Ovary (tissue), 9 donors: ENCODE data around the gene ARL8A. TPM values are rescaled to one million over a fixed set of nuclear protein-coding genes. Genes with fewer than 3 reads are reported as not detected.
A peak's percentile ranks its signal among the peaks of the same experiment; 100 is the strongest.

Experiments used
- DNase-seq, 5 donors: peaks; one replicate each; pipeline ENCODE4 v3.0.0-alpha.2; 2019 to 2020
- H3K27ac ChIP-seq, 2 donors: fragments of 200-600 bp; one replicate each; pipeline versions ENCODE4 v1.5.1 to v1.8.0; 2019 to 2022
- H3K27me3 ChIP-seq: fragments of 200-600 bp; one replicate; pipeline ENCODE4 v1.8.0; 2022
- H3K36me3 ChIP-seq: fragments of 200-600 bp; sonication (generic); one replicate; pipeline ENCODE4 v1.5.1; 2019
- H3K4me1 ChIP-seq: one replicate; pipeline ENCODE4 v1.8.1; 2013; ENCODE audit warnings: mild to moderate bottlenecking, moderate library complexity; ENCODE audit not compliant: insufficient read depth
- H3K4me3 ChIP-seq: fragments of 200-600 bp; sonication (generic); one replicate; pipeline ENCODE4 v1.5.1; 2017
- H3K9me3 ChIP-seq, 2 donors: fragments of 200-600 bp in 1 of 2; sonication (generic) in 1 of 2; one replicate each; pipeline versions ENCODE4 v1.5.1 to v1.8.1; 2013 to 2019; ENCODE audit warnings: mild to moderate bottlenecking in 1 of 2, moderate library complexity in 1 of 2
- EP300 ChIP-seq: sonication (generic); formaldehyde crosslinking; IDR thresholded peaks from one replicate; pipeline ENCODE4 v1.6.1; 2017; ENCODE audit warnings: antibody characterized with exemption
- POLR2A ChIP-seq: fragments of 450-650 bp; IDR thresholded peaks from one replicate; pipeline ENCODE4 v1.6.1; 2017; ENCODE audit warnings: antibody characterized with exemption, mild to moderate bottlenecking, moderate library complexity
- WGBS, 3 donors: extraction: QIAGEN DNeasy Blood & Tissue Kit in 1 of 3; methylation state at CpG; one replicate each; pipeline versions ENCODE4 v1.1.5 to v1.1.7; 2013 to 2017; 5-methylcytosine and 5-hydroxymethylcytosine counted together
- intact Hi-C, 4 donors: fragments of 100-400 bp; cut with DNase I; formaldehyde crosslinking; loops; one replicate each; pipeline versions ENCODE4 v1.11.0 to v1.15.1; 2022 to 2023
- polyA plus RNA-seq, 2 donors: library from polyadenylated mRNA; stranded (reverse); fragments of 200-250 nt in 1 of 2; fragments of 350-450 nt in 1 of 2; fragmentation: Illumina TruSeq in 1 of 2; extraction: RNeasy Lipid Tissue Mini Kit (QIAGEN cat#74804) in 1 of 2; gene quantifications; one replicate each; pipeline ENCODE4 v1.2.3, GENCODE V29; 2013 to 2014
- small RNA-seq: library from RNA; depleted of rRNA; stranded (forward); fragments of <200 nt; gene quantifications from one replicate; pipeline ENCODE3, GENCODE V24; 2016
- total RNA-seq, 7 donors: library from RNA; depleted of rRNA in 2 of 7; stranded (reverse); fragments of >200 nt in 2 of 7; fragmentation: NEBNext Ultra II Directional in 3 of 7; extraction: Animal tissue kit (Norgen Biotek cat#: 25700) in 3 of 7; gene quantifications; one replicate each; pipeline versions ENCODE4 v1.1.0 to v1.2.4, GENCODE V29; 2016 to 2023
- TF ChIP-seq, protein P1 (sequence below), 3 donors: fragments of 450-650 bp in 2 of 3; fragments of 200-600 bp in 1 of 3; IDR thresholded peaks; one replicate each; pipeline versions ENCODE4 v1.5.1 to v1.8.0; 2016 to 2022; ENCODE audit warnings: antibody characterized with exemption in 3 of 3, mild to moderate bottlenecking in 1 of 3
- donor health status: DM: no; HTN: no; CAD: no; lungs with moderate emphysema.
- donor health status: DM: no; HTN: no; CAD: no.
- donor health status: Bipolar disorder and iron deficiency.
- donor health status: DM: yes; HTN: yes; CAD: no.
- donor health status: DM: no; HTN: no; CAD: no.
- donor health status: DM: yes; HTN: yes; CAD: no.

The ARL8A gene
- total and polyA plus RNA-seq, 9 donors, result 20.0 to 95.9 (median 65.8) TPM

DNA sequence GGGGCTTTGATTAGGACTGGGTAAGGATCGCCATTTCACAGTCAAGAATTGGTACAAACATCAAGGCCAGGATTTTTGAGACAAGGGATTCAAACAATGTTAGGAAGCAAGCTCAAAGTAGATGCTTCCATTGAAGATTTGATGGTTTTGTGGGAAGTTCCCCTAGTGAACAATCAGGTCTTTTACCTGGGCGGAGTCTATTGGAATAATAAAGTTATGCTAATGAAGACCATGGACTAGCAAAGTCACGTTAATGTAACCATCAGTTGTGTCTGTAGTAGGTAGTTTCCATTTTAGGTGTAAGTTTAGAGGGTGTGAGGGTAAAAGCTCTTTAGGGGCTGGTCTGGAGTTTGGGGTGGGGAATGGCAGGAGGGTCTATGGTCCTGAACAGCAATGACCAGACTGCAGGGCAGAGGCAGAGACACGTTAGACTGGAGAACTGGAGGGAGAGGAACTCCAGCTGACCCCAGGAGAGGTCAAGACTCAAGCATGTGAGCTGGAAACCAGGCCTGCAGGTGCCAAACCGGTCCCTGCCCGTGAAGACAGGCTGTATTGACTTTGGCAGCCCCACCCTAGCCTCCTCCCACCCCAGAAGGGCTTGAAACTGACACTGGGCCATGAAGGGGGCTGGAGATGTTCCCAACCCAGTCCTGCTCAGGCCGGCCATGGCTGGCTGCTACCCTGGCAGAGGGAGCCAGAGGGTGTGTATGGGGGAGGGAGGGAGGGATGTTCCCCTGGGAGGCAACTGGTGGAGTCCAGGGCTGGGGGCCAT, 57.8 kb downstream of the ARL8A start:
- Histone ChIP-seq H3K27me3 (no peaks in the 10 kb centered on the region), H3K36me3 (no peaks in the 10 kb centered on the region), H3K9me3 (no peaks in the 10 kb centered on the region), H3K27ac (no peak overlapping the region), H3K4me3 (no peak overlapping the region), H3K4me1 (no peaks in the 10 kb centered on the region)
- 66 to 72% (median 71%) methylated on average over 7 of the region's 7 CpGs for WGBS, 3 donors
- DNase-seq, result no peak
- TF ChIP-seq, protein P1, sequence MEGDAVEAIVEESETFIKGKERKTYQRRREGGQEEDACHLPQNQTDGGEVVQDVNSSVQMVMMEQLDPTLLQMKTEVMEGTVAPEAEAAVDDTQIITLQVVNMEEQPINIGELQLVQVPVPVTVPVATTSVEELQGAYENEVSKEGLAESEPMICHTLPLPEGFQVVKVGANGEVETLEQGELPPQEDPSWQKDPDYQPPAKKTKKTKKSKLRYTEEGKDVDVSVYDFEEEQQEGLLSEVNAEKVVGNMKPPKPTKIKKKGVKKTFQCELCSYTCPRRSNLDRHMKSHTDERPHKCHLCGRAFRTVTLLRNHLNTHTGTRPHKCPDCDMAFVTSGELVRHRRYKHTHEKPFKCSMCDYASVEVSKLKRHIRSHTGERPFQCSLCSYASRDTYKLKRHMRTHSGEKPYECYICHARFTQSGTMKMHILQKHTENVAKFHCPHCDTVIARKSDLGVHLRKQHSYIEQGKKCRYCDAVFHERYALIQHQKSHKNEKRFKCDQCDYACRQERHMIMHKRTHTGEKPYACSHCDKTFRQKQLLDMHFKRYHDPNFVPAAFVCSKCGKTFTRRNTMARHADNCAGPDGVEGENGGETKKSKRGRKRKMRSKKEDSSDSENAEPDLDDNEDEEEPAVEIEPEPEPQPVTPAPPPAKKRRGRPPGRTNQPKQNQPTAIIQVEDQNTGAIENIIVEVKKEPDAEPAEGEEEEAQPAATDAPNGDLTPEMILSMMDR (IDR thresholded peaks at IDR 0.05), result no peak
- TF ChIP-seq POLR2A (no peak), EP300 (no peak)
- intact Hi-C loops, result no loop called here

DNA sequence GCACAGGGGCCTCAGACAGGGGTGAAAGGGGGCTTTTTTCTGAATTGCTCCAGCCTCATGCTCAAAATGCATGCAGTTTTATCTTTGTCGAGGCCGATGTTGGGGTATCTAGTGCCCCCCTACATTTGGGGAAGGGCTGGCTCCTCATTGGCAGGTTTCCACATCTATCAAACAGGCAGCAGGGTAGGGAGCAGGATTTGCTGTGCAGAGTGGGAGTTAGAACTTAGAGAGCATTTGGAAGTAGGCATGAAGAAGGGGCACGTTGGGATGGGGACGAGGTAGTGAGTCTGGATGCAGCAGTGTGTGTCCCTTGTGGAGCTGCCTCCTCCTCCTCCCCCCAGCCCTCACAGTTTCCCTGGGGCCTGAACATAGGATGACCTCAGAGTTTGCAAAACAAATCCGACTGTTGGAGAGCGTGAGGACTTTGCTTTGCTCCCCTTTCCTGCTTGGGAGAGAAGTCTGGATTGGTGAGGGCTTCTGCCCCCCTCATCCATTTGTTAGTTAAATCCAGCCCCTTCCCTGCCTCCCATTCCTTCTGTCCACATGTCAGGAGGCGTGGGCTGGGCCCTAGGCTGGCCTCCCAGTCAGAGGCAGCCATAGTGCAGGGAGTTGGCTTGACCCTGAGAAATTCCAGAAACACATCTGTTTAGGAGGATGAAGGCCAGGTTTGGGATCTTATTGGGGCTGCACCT, 58.7 kb downstream of the ARL8A start:
- Histone ChIP-seq H3K27ac (no peak overlapping the region), H3K4me1 (no peaks in the 10 kb centered on the region), H3K9me3 (no peaks in the 10 kb centered on the region), H3K4me3 (no peak overlapping the region), H3K27me3 (no peaks in the 10 kb centered on the region), H3K36me3 (no peaks in the 10 kb centered on the region)
- intact Hi-C loops, result no loop called here
- 28 to 43% (median 35%) methylated on average over 7 of the region's 7 CpGs for WGBS, 3 donors
- TF ChIP-seq EP300, result no peak
- TF ChIP-seq, protein P1 (IDR thresholded peaks at IDR 0.05), result no peak
- TF ChIP-seq POLR2A, result no peak
- DNase-seq, result peak in 1 of 5 donors; percentile 40

DNA sequence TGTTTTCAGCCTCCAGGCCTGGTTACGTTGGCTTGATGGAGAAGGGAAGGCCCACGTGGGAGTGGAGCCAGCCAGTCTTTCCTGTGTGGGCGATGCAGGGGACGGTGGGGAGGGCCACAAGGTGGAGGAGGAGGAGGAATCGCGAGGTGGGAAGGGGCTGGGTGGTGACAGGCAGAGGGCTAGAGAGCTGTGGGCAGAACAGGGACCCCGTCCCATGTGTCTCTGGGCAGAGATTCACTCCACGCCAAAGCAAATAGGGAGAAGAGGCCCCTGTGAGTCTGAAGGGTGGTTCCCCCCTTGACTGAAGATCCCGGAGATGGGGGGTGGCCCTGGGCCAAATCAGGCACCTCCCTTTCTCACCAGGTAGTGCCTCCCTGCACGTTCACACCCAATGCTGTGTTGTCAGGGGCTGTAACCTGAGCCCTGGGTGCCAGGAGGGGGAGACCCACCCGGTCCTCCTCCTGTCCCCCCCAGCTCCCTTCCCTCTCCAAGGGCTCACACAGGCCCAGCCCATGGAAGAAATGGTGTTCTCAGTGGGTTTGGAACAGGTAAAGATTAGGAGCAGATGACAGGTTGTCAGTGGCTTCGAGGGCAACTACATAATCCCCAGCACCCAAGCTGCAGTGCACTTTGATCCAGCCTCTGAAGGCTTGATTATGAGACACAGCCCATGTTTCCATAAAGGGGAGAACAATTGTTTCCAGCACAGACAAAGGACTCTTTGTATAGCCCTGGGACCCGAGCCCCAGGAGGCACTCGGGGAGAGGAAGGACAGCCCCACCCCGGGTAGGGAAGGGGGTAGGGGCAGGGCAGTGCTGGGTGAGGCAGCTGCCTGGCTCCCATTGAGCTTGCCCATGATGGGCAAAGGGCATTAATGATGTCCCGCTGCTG, 59.5 kb downstream of the ARL8A start:
- intact Hi-C loops, result no loop called here
- no peak overlapping the region for H3K27ac ChIP-seq
- H3K27me3 ChIP-seq, result no peaks in the 10 kb centered on the region
- no peaks in the 10 kb centered on the region for H3K36me3 ChIP-seq
- H3K9me3 ChIP-seq, result no peaks in the 10 kb centered on the region
- H3K4me1 ChIP-seq, result no peaks in the 10 kb centered on the region
- WGBS, 3 donors, result 67 to 69% (median 68%) methylated on average over 16 of the region's 16 CpGs
- no peak overlapping the region for H3K4me3 ChIP-seq
- TF ChIP-seq, protein P1 (IDR thresholded peaks at IDR 0.05), result no peak
- TF ChIP-seq POLR2A (no peak), EP300 (no peak)
- no peak for DNase-seq

Small RNAs within 50 kb of the gene (small RNA-seq; reads per million reads assigned to genes)
- not detected for gene CRIP1P3

Other genes with a start within 250 kb of the ARL8A start
- 100 to 1,000 TPM in 2 of 7 donors, 10 to 100 TPM in 5; 25.6 to 155 (median 67.2) TPM for gene LMOD1, start 198.2 kb downstream of the ARL8A start, total RNA-seq
- gene LMOD1, start 198.2 kb downstream of the ARL8A start, polyA plus RNA-seq, result 100 to 1,000 TPM in 1 of 2 donors, 10 to 100 TPM in 1; 94.6 to 255 TPM
- gene TIMM17A, start 189.2 kb downstream of the ARL8A start, total RNA-seq, result 10 to 100 TPM; 19.9 to 38.1 (median 29.7) TPM
- gene TIMM17A, start 189.2 kb downstream of the ARL8A start, polyA plus RNA-seq, result 10 to 100 TPM; 23.2 to 31.5 TPM
- gene RNPEP, start 162.1 kb downstream of the ARL8A start, total RNA-seq, result 10 to 100 TPM; 37.5 to 76.2 (median 43.9) TPM
- gene RNPEP, start 162.1 kb downstream of the ARL8A start, polyA plus RNA-seq, result 10 to 100 TPM; 32.4 to 49.5 TPM
- gene ELF3, start 134.2 kb downstream of the ARL8A start, total RNA-seq, result 1,000 to 10,000 TPM in 1 of 7 donors, 10 to 100 TPM in 2, 1 to 10 TPM in 2, under 1 TPM in 2; 0.35 to 1,154 (median 5.5) TPM
- 1 to 10 TPM in 1 of 2 donors, under 1 TPM in 1; 0.05 to 1.3 TPM for gene ELF3, start 134.2 kb downstream of the ARL8A start, polyA plus RNA-seq
- under 1 TPM in 5 of 7 donors, not detected in 2; 0.10 to 0.34 (median 0.13) TPM for gene GPR37L1, start 21.8 kb downstream of the ARL8A start, total RNA-seq
- gene GPR37L1, start 21.8 kb downstream of the ARL8A start, polyA plus RNA-seq, result under 1 TPM; 0.01 to 0.03 TPM
- 1 to 10 TPM in 5 of 7 donors, under 1 TPM in 2; 0.58 to 4.8 (median 1.7) TPM for gene PTPN7, start 15.9 kb upstream of the ARL8A start, total RNA-seq
- 10 to 100 TPM in 1 of 2 donors, under 1 TPM in 1; 0.98 to 15.4 TPM for gene PTPN7, start 15.9 kb upstream of the ARL8A start, polyA plus RNA-seq
- gene LGR6, start 49.1 kb upstream of the ARL8A start, total RNA-seq, result 10 to 100 TPM in 1 of 7 donors, 1 to 10 TPM in 3, under 1 TPM in 3; 0.24 to 12.4 (median 1.4) TPM
- 1 to 10 TPM; 1.1 to 1.9 TPM for gene LGR6, start 49.1 kb upstream of the ARL8A start, polyA plus RNA-seq
- gene UBE2T, start 197.2 kb upstream of the ARL8A start, total RNA-seq, result 1 to 10 TPM in 3 of 7 donors, under 1 TPM in 2, not detected in 2; 0.27 to 3.2 (median 1.1) TPM
- 1 to 10 TPM; 1.4 to 5.3 TPM for gene UBE2T, start 197.2 kb upstream of the ARL8A start, polyA plus RNA-seq
- 100 to 1,000 TPM in 3 of 7 donors, 10 to 100 TPM in 4; 55.1 to 170 (median 73.0) TPM for gene PPP1R12B, start 204.0 kb upstream of the ARL8A start, total RNA-seq
- 100 to 1,000 TPM in 1 of 2 donors, 10 to 100 TPM in 1; 50.3 to 232 TPM for gene PPP1R12B, start 204.0 kb upstream of the ARL8A start, polyA plus RNA-seq